ENCODE data around the gene ATP5MG. TPM values are rescaled to one million over a fixed set of nuclear protein-coding genes. Genes with fewer than 3 reads are reported as not detected.
A peak's percentile ranks its signal among the peaks of the same experiment; 100 is the strongest.

The ATP5MG gene
- total and polyA plus RNA-seq, 10 of the 15 experiments (the other 5 are each of a cell fraction or from before 2014, with no cell fraction given), result 211 to 2,276 (median 633) TPM

- in situ Hi-C loops (cut with MboI) (no loop called here), intact Hi-C loops (cut with micrococcal nuclease; ENCODE audit: unreplicated experiment) (loop anchor here (2.0 to 10.0 kb wide), 3 partner anchors 34 to 620 kb away; partner anchors contain the start of gene ATP5MG)
- Histone ChIP-seq H3K27ac (ENCODE audit: control insufficient read depth, insufficient read depth) (no peak overlapping the region), H3K4me3 (peak overlapping the region; percentile 78), H2AFZ (ENCODE audit: control insufficient read depth, low read depth, low read length) (peak overlapping the region; percentile 93), H3K36me3 (ENCODE audit: control insufficient read depth in 2 of 2, insufficient read depth in 2 of 2, low read length in 1 of 2) (no peaks in the 10 kb centered on the region), H4K20me1 (ENCODE audit: control insufficient read depth, insufficient read depth) (no peaks in the 10 kb centered on the region; the same call in 1 of the 2 replicates), H3K27me3 (replicated peaks in 1 of 2; ENCODE audit: control insufficient read depth in 2 of 2, insufficient read depth in 2 of 2, low read length in 1 of 2) (no peaks in the 10 kb centered on the region), H3K4me2 (ENCODE audit: control insufficient read depth, insufficient read depth) (peak overlapping the region; percentile 96), H3K9me3 (replicated peaks; ENCODE audit: control insufficient read depth, insufficient read depth, low read length) (no peaks in the 10 kb centered on the region), H3K4me1 (ENCODE audit: control insufficient read depth, insufficient read depth, low read length) (no peaks in the 10 kb centered on the region; the same call in 1 of the 2 replicates), H3K79me2 (ENCODE audit: control insufficient read depth, insufficient read depth, low read length) (peaks cover 34% of the 10 kb centered on the region), H3K9ac (ENCODE audit: control insufficient read depth, insufficient read depth, low read length) (peak overlapping the region; percentile 79)
- SMC1A ChIA-PET (ENCODE audit: uncharacterized antibody, unreplicated experiment), result interaction anchor here (0.6 to 1.8 kb wide), 16 partner anchors 9 to 361 kb away, joined by 3 to 8 read pairs (median 4); no protein-coding TSS in a partner anchor
- POLR2A ChIA-PET, result interaction anchor here (0.7 to 1.8 kb wide), 5 partner anchors 9 to 493 kb away, joined by 3 to 14 read pairs (median 5); no protein-coding TSS in a partner anchor
- WGBS (ENCODE audit: insufficient coverage, insufficient replicate concordance, low lambda C conversion rate, missing lambda C conversion rate), result 2% methylated on average over 39 of the region's 39 CpGs
- CTCF ChIA-PET, result interaction anchor here (0.7 to 2.4 kb wide), 9 partner anchors 9 to 619 kb away, joined by 3 to 12 read pairs (median 4); partner anchors contain the start of gene UBE4A
- no peak for FAIRE-seq
- RAD21 ChIA-PET (ENCODE audit: unreplicated experiment), result interaction anchor here (1.0 to 3.0 kb wide), 9 partner anchors 9 to 447 kb away, joined by 3 to 12 read pairs (median 5); no protein-coding TSS in a partner anchor
- no TSS peak for BruUV-seq (replicated peaks)
- peak; percentile 32 for ATAC-seq
- DNase-seq (ENCODE audit: low read depth, low spot score), result no peak
- no peak for TF ChIP-seq IRF3 (IDR thresholded peaks at IDR 0.05)
- TF ChIP-seq RB1 (IDR thresholded peaks at IDR 0.05; ENCODE audit: borderline replicate concordance), result no peak
- no peak for TF ChIP-seq ZNF274 (IDR thresholded peaks at IDR 0.05; ENCODE audit: insufficient read depth, insufficient read length)
- no peak for TF ChIP-seq NFIC (IDR thresholded peaks at IDR 0.05; ENCODE audit: low read depth, low read length)
- no peak for TF ChIP-seq HDAC6 (IDR thresholded peaks at IDR 0.05; ENCODE audit: unreplicated experiment)
- no peak for TF ChIP-seq TBL1XR1 (IDR thresholded peaks at IDR 0.05; ENCODE audit: low read depth, low read length)
- TF ChIP-seq REST (IDR thresholded peaks at IDR 0.05; ENCODE audit: low read depth, low read length), result peak; percentile 85
- no peak for TF ChIP-seq ETV6 (conservative IDR thresholded peaks at IDR 0.05 in 1 of 2, IDR thresholded peaks at IDR 0.05 in 1 of 2; ENCODE audit: borderline replicate concordance in 1 of 2, low read depth in 1 of 2)
- no peak for TF ChIP-seq CBFB (IDR thresholded peaks at IDR 0.05; ENCODE audit: low read depth)
- 0 out of 3 replicates have a peak, but pooled peaks of 1 of the 2 experiments have one; percentile 10 for TF ChIP-seq EGR1 (IDR thresholded peaks at IDR 0.05; ENCODE audit: borderline replicate concordance in 1 of 2, low read depth in 2 of 2, low read length in 2 of 2)
- TF ChIP-seq POLR2AphosphoS2 (IDR thresholded peaks at IDR 0.05; ENCODE audit: low read depth, low read length), result no peak
- TF ChIP-seq RELA (IDR thresholded peaks at IDR 0.05; ENCODE audit: borderline replicate concordance, partially characterized antibody), result no peak
- TF ChIP-seq YBX1 (IDR thresholded peaks at IDR 0.05), result no peak
- TF ChIP-seq IKZF2 (IDR thresholded peaks at IDR 0.05), result no peak
- no peak for TF ChIP-seq KLF5 (IDR thresholded peaks at IDR 0.05; ENCODE audit: partially characterized antibody)
- TF ChIP-seq CHD1 (IDR thresholded peaks at IDR 0.05; ENCODE audit: low read depth, low read length), result no peak
- no peak for TF ChIP-seq MYC (IDR thresholded peaks at IDR 0.05; ENCODE audit: insufficient read depth, insufficient read length, insufficient replicate concordance, low read length, severe bottlenecking)
- TF ChIP-seq MXI1 (IDR thresholded peaks at IDR 0.05; ENCODE audit: low read depth, low read length), result peak; percentile 82
- no peak for TF ChIP-seq RCOR1 (conservative IDR thresholded peaks at IDR 0.05; ENCODE audit: low read depth, low read length)
These were observed 33.3 kb downstream of the ATP5MG start for GRCh38 chr11:118434553-118435289.

Data from GM12878 (cell line).